Activated naive CD8-positive, alpha-beta T cell treated with anti-CD3 and anti-CD28 coated beads, Interleukin-2, amount 10 ng/mL, durations not matched to agents 7 days and 5 days (primary cell): ENCODE measurements around the gene USP7. TPM values are rescaled to one million over a fixed set of nuclear protein-coding genes. Genes with fewer than 3 reads are reported as not detected.
"Not testable (repeated sequence)": the region's sequence is repeated elsewhere in the genome, so short reads cannot be mapped to it uniquely, and the experiment has no call there.

ENCODE experiments used
- ATAC-seq: fragments of 150-1000 bp; cut with Tn5 transposase; one replicate; pipeline ENCODE4 v1.10.0; 2021; ENCODE audit warnings: low read depth, moderate library complexity
- POLR2A ChIA-PET: fragments of 350-600 bp; sonication (Branson Sonifier 250); formaldehyde crosslinking; loops from one replicate; lab custom pipeline; 2021; ENCODE audit warnings: antibody characterized with exemption; lab: Charles Lee
- DNase-seq: peaks from one replicate; pipeline ENCODE4 v3.0.0; 2021
- H3K27ac Mint-ChIP-seq: one replicate; pipeline ENCODE4 v1.8.0; 2022; ENCODE audit warnings: mild to moderate bottlenecking, mixed read lengths
- H3K27me3 Mint-ChIP-seq: one replicate; pipeline ENCODE4 v1.8.0; 2022; ENCODE audit warnings: mild to moderate bottlenecking, moderate library complexity, mixed read lengths
- H3K36me3 Mint-ChIP-seq: one replicate; pipeline ENCODE4 v1.8.0; 2021; ENCODE audit warnings: mild to moderate bottlenecking, mixed read lengths
- H3K4me1 Mint-ChIP-seq: one replicate; pipeline ENCODE4 v1.8.0; 2021; ENCODE audit warnings: mixed read lengths
- H3K4me3 Mint-ChIP-seq: one replicate; pipeline ENCODE4 v1.8.0; 2022; ENCODE audit warnings: mild to moderate bottlenecking, moderate library complexity, mixed read lengths
- H3K9me3 Mint-ChIP-seq: one replicate; pipeline ENCODE4 v1.8.0; 2021; ENCODE audit warnings: mixed read lengths
- total RNA-seq, 2 experiments: library from RNA; stranded (reverse); gene quantifications; one replicate each; pipeline ENCODE4 v1.2.3, GENCODE V29; 2021

USP7 gene
- total RNA-seq, 2 experiments from 2014 or later: 153 to 162 TPM

- Mint-ChIP-seq H3K4me3 (no peak overlapping the region), H3K9me3 (no peaks in the 10 kb centered on the region), H3K4me1 (peaks cover 22% of the 10 kb centered on the region), H3K36me3 (no peaks in the 10 kb centered on the region), H3K27ac (no peak overlapping the region), H3K27me3 (no peaks in the 10 kb centered on the region)
- POLR2A ChIA-PET: interaction anchor here (4.7 kb wide), 1 partner anchor 10 kb away, joined by 40 read pairs; the partner anchor contains the start of gene CARHSP1
- ATAC-seq: no peak
- DNase-seq: no peak
Measured at GRCh38 chr16:8878523-8878911, 85.2 kb downstream of the USP7 start.

GRCh38 chr16:8877894-8878522 is 85.7 kb downstream of the USP7 start:
- H3K9me3 Mint-ChIP-seq: no peaks in the 10 kb centered on the region
- ATAC-seq (peak; percentile 37), DNase-seq (no peak)
- H3K4me1 Mint-ChIP-seq: peaks cover 22% of the 10 kb centered on the region
- POLR2A ChIA-PET: interaction anchor here (4.7 kb wide), 1 partner anchor 9 kb away, joined by 40 read pairs; the partner anchor contains the start of gene CARHSP1
- no peaks in the 10 kb centered on the region for H3K27me3 Mint-ChIP-seq
- no peak overlapping the region for H3K4me3 Mint-ChIP-seq
- H3K36me3 Mint-ChIP-seq: no peaks in the 10 kb centered on the region
- H3K27ac Mint-ChIP-seq: peak overlapping the region; percentile 25

GRCh38 chr16:8875317-8875716 is 88.4 kb downstream of the USP7 start:
- DNase-seq, H3K4me3 Mint-ChIP-seq, H3K27me3 Mint-ChIP-seq, ATAC-seq, H3K9me3 Mint-ChIP-seq, H3K36me3 Mint-ChIP-seq, H3K27ac Mint-ChIP-seq: not testable (repeated sequence)
- POLR2A ChIA-PET: interaction anchor here (0.7 kb wide), 1 partner anchor 18 kb away, joined by 3 read pairs; no protein-coding TSS in a partner anchor
- peaks cover 32% of the 10 kb centered on the region for H3K4me1 Mint-ChIP-seq

- H3K4me1 Mint-ChIP-seq: peaks cover 31% of the 10 kb centered on the region
- H3K4me3 Mint-ChIP-seq: peak overlapping the region; percentile 39
- ATAC-seq (no peak), DNase-seq (no peak)
- no peaks in the 10 kb centered on the region for H3K36me3 Mint-ChIP-seq
- POLR2A ChIA-PET: interaction anchor here (1.2 kb wide), 1 partner anchor 57 kb away, joined by 4 read pairs; no protein-coding TSS in a partner anchor
- no peaks in the 10 kb centered on the region for H3K9me3 Mint-ChIP-seq
- no peaks in the 10 kb centered on the region for H3K27me3 Mint-ChIP-seq
- peak overlapping the region; percentile 72 for H3K27ac Mint-ChIP-seq
Measured at GRCh38 chr16:8874388-8874787, 89.3 kb downstream of the USP7 start.

- H3K27me3 Mint-ChIP-seq, H3K27ac Mint-ChIP-seq: not testable (repeated sequence)
- peaks cover 34% of the 10 kb centered on the region for H3K4me1 Mint-ChIP-seq
Measured at GRCh38 chr16:8873866-8874195, 89.9 kb downstream of the USP7 start.

GRCh38 chr16:8872967-8873865 is 90.5 kb downstream of the USP7 start:
- no peak overlapping the region for H3K4me3 Mint-ChIP-seq
- ATAC-seq (no peak), DNase-seq (no peak)
- H3K27ac Mint-ChIP-seq: no peak overlapping the region
- no peaks in the 10 kb centered on the region for H3K9me3 Mint-ChIP-seq
- H3K4me1 Mint-ChIP-seq: peaks cover 29% of the 10 kb centered on the region
- H3K36me3 Mint-ChIP-seq: no peaks in the 10 kb centered on the region
- no peaks in the 10 kb centered on the region for H3K27me3 Mint-ChIP-seq
- POLR2A ChIA-PET: interaction anchor here (1.2 kb wide), 1 partner anchor 56 kb away, joined by 4 read pairs; no protein-coding TSS in a partner anchor

More at GRCh38 chr16:8873866-8874195, 89.9 kb downstream of the USP7 start:
- not testable (repeated sequence) for H3K36me3 Mint-ChIP-seq, DNase-seq, H3K9me3 Mint-ChIP-seq, H3K4me3 Mint-ChIP-seq, ATAC-seq
- POLR2A ChIA-PET: interaction anchor here (1.2 kb wide), 1 partner anchor 57 kb away, joined by 4 read pairs; no protein-coding TSS in a partner anchor

GRCh38 chr16:8872071-8872470 is 91.6 kb downstream of the USP7 start:
- Mint-ChIP-seq H3K4me3 (no peak overlapping the region), H3K4me1 (peaks cover 26% of the 10 kb centered on the region), H3K27ac (no peak overlapping the region), H3K9me3 (no peaks in the 10 kb centered on the region), H3K36me3 (peaks cover 10% of the 10 kb centered on the region), H3K27me3 (no peaks in the 10 kb centered on the region)
- POLR2A ChIA-PET: interaction anchor here (1.1 to 2.2 kb wide), 2 partner anchors 53 to 55 kb away, joined by 3 to 8 read pairs; no protein-coding TSS in a partner anchor
- ATAC-seq (no peak), DNase-seq (no peak)

GRCh38 chr16:8869988-8870241 is 93.8 kb downstream of the USP7 start:
- POLR2A ChIA-PET: interaction anchor here (0.5 to 3.5 kb wide), 4 partner anchors 10 to 238 kb away, joined by 3 to 44 read pairs (median 33); partner anchors contain the start of genes HAPSTR1 and LITAFD
- peak overlapping the region; percentile 96 for H3K4me3 Mint-ChIP-seq
- H3K27me3 Mint-ChIP-seq, ATAC-seq, DNase-seq, H3K9me3 Mint-ChIP-seq: not testable (repeated sequence)
- peak overlapping the region; percentile 95 for H3K27ac Mint-ChIP-seq
- H3K36me3 Mint-ChIP-seq: peaks cover 13% of the 10 kb centered on the region
- peaks cover 40% of the 10 kb centered on the region for H3K4me1 Mint-ChIP-seq

- Mint-ChIP-seq H3K27ac (peak overlapping the region; percentile 95), H3K4me3 (peak overlapping the region; percentile 96), H3K4me1 (peaks cover 38% of the 10 kb centered on the region), H3K36me3 (peaks cover 13% of the 10 kb centered on the region), H3K27me3 (no peaks in the 10 kb centered on the region), H3K9me3 (no peaks in the 10 kb centered on the region)
- POLR2A ChIA-PET: interaction anchor here (0.5 to 3.5 kb wide), 21 partner anchors 10 to 265 kb away, joined by 3 to 44 read pairs (median 6); partner anchors contain the start of genes HAPSTR1, LITAFD, PMM2 and TMEM186
- ATAC-seq (no peak), DNase-seq (peak; percentile 43)
Measured at GRCh38 chr16:8869212-8869987, 94.3 kb downstream of the USP7 start.

GRCh38 chr16:8868416-8869211 is 95.1 kb downstream of the USP7 start, which contains the start of gene CARHSP1:
TSS of gene CARHSP1 (minus strand) at chr16:8869006. CDS start at chr16:8859328, 9,678 bp downstream.
- no peaks in the 10 kb centered on the region for H3K27me3 Mint-ChIP-seq
- peaks cover 40% of the 10 kb centered on the region for H3K4me1 Mint-ChIP-seq
- POLR2A ChIA-PET: interaction anchor here (0.7 to 3.5 kb wide), 21 partner anchors 10 to 266 kb away, joined by 3 to 44 read pairs (median 6); partner anchors contain the start of genes HAPSTR1, LITAFD, PMM2 and TMEM186
- H3K36me3 Mint-ChIP-seq: peaks cover 17% of the 10 kb centered on the region
- peak; percentile 89 for DNase-seq
- H3K4me3 Mint-ChIP-seq: peak within 1 kb of the TSS; percentile 96
- peak; percentile 76 for ATAC-seq
- H3K27ac Mint-ChIP-seq: peak within 1 kb of the TSS; percentile 97
- H3K9me3 Mint-ChIP-seq: no peaks in the 10 kb centered on the region

GRCh38 chr16:8867932-8868415 is 95.7 kb downstream of the USP7 start:
- Mint-ChIP-seq H3K4me3 (peak overlapping the region; percentile 93), H3K27me3 (no peaks in the 10 kb centered on the region), H3K4me1 (peaks cover 41% of the 10 kb centered on the region), H3K36me3 (peaks cover 17% of the 10 kb centered on the region), H3K9me3 (no peaks in the 10 kb centered on the region), H3K27ac (peak overlapping the region; percentile 97)
- no peak for DNase-seq
- no peak for ATAC-seq
- POLR2A ChIA-PET: interaction anchor here (1.1 to 3.5 kb wide), 17 partner anchors 9 to 235 kb away, joined by 4 to 44 read pairs (median 9); partner anchors contain the start of genes HAPSTR1, LITAFD, PMM2 and TMEM186
